MCF 10A (cell line): Measurements from ENCODE around the gene PKNOX2. TPM values are rescaled to one million over a fixed set of nuclear protein-coding genes. Genes with fewer than 3 reads are reported as not detected.

Experiments used
- BruUV-seq: library from RNA; stranded (reverse); fragments of 400-500 nt; replicated peaks from 2 replicates; lab custom pipeline; 2021; lab: Mats Ljungman, UMichigan
- CTCF ChIA-PET: fragments of 300-600 bp; sonication (Branson Sonifier 250); formaldehyde crosslinking; extraction: SDS; loops from one replicate; lab custom pipeline; 2021; ENCODE audit warnings: antibody characterized with exemption, inconsistent platforms; lab: Yijun Ruan, JAX
- POLR2A ChIA-PET: fragments of 300-600, 350-650 bp; sonication (Branson Sonifier 250); formaldehyde crosslinking; extraction: SDS; loops from one replicate; lab custom pipeline; 2020; ENCODE audit warnings: antibody characterized with exemption, inconsistent platforms; lab: Yijun Ruan, JAX
- DNase-seq: peaks from one replicate; pipeline ENCODE4 v3.0.0-alpha.2; 2018; ENCODE audit not compliant: unreplicated experiment
- H3K27ac Mint-ChIP-seq: one replicate; pipeline ENCODE4 v1.8.0; 2022; ENCODE audit warnings: mild to moderate bottlenecking, low read depth, mixed read lengths; ENCODE audit not compliant: unreplicated experiment
- H3K27me3 Mint-ChIP-seq: one replicate; pipeline ENCODE4 v1.8.0; 2022; ENCODE audit warnings: mixed read lengths; ENCODE audit not compliant: insufficient read depth, unreplicated experiment
- H3K36me3 Mint-ChIP-seq: one replicate; pipeline ENCODE4 v1.8.0; 2022; ENCODE audit warnings: mild to moderate bottlenecking, moderate library complexity, mixed read lengths; ENCODE audit not compliant: insufficient read depth, unreplicated experiment
- H3K4me1 Mint-ChIP-seq: one replicate; pipeline ENCODE4 v1.8.0; 2022; ENCODE audit warnings: mixed read lengths; ENCODE audit not compliant: insufficient read depth, unreplicated experiment
- H3K4me3 Mint-ChIP-seq: one replicate; pipeline ENCODE4 v1.8.0; 2022; ENCODE audit warnings: mild to moderate bottlenecking, moderate library complexity, mixed read lengths; ENCODE audit not compliant: unreplicated experiment
- H3K9me3 Mint-ChIP-seq: one replicate; pipeline ENCODE4 v1.8.0; 2022; ENCODE audit warnings: mixed read lengths; ENCODE audit not compliant: unreplicated experiment
- intact Hi-C: fragments of 100-400 bp; cut with micrococcal nuclease; formaldehyde crosslinking; loops from 2 replicates; pipeline ENCODE4 v1.14.1; 2022
- total RNA-seq: library from RNA; stranded (reverse); gene quantifications from 2 replicates; pipeline ENCODE4 v1.2.3, GENCODE V29; 2022
- TF ChIP-seq, protein P1 (sequence below): fragments of 200-600 bp; IDR thresholded peaks from one replicate; pipeline ENCODE4 v1.8.0; 2022; ENCODE audit warnings: antibody characterized with exemption, mild to moderate bottlenecking; ENCODE audit not compliant: unreplicated experiment

Gene PKNOX2
- total RNA-seq, 1 experiment from 2014 or later, result not detected

DNA sequence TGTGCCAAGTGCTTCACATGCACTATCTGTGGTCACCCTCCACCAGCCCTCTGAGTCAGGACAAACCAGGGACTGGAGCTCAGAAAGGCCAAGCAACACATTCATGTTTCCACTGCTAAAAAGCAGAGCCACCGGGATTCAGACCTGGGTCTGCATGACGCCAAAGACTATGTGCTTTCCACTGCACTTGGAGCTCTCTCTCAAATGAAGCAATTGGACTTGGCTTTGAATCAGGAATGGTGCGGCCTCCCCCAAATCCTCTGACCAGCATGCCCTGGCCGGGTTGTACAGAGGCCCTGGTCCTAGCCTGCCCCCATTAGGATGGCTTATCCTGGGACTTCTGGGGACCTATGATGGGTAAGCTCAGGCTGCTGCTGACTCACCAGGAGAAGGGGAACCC is 80.7 kb downstream of the PKNOX2 start:
- POLR2A ChIA-PET, result no interaction called here
- intact Hi-C loops, result no loop called here
- no peak overlapping the region for H3K27ac Mint-ChIP-seq
- DNase-seq, result no peak
- TF ChIP-seq, protein P1, sequence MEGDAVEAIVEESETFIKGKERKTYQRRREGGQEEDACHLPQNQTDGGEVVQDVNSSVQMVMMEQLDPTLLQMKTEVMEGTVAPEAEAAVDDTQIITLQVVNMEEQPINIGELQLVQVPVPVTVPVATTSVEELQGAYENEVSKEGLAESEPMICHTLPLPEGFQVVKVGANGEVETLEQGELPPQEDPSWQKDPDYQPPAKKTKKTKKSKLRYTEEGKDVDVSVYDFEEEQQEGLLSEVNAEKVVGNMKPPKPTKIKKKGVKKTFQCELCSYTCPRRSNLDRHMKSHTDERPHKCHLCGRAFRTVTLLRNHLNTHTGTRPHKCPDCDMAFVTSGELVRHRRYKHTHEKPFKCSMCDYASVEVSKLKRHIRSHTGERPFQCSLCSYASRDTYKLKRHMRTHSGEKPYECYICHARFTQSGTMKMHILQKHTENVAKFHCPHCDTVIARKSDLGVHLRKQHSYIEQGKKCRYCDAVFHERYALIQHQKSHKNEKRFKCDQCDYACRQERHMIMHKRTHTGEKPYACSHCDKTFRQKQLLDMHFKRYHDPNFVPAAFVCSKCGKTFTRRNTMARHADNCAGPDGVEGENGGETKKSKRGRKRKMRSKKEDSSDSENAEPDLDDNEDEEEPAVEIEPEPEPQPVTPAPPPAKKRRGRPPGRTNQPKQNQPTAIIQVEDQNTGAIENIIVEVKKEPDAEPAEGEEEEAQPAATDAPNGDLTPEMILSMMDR, result no peak
- BruUV-seq, result no TSS peak
- no peak overlapping the region for H3K4me3 Mint-ChIP-seq
- no peaks in the 10 kb centered on the region for H3K36me3 Mint-ChIP-seq
- CTCF ChIA-PET, result interaction anchor here (0.6 kb wide), 1 partner anchor 98 kb away, joined by 3 read pairs; no protein-coding TSS in a partner anchor
- no peaks in the 10 kb centered on the region for H3K4me1 Mint-ChIP-seq
- peaks cover 7% of the 10 kb centered on the region for H3K27me3 Mint-ChIP-seq
- H3K9me3 Mint-ChIP-seq, result no peaks in the 10 kb centered on the region

DNA sequence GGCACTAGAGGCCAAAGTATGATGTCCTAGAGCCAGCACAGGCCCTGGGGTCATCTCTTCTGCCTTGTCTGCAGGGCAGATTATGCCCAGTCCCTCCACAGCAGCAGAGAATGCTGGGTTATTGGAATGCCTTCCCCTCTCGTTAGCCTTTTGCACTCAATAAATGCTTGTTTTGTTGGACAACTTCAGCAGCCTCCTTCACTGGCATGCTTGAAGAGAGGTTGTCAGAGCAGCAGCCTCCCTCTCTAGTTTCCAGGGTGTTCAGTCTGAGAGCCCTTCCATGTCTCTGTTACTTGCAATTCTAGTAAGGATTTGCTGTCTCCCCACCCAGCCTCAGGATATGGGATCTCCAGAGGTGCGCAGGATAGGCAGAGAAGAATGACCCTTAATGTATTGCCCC is 82.9 kb downstream of the PKNOX2 start:
- no TSS peak for BruUV-seq
- CTCF ChIA-PET, result interaction anchor here (0.9 kb wide), 1 partner anchor 101 kb away, joined by 4 read pairs; no protein-coding TSS in a partner anchor
- no peaks in the 10 kb centered on the region for H3K9me3 Mint-ChIP-seq
- no peaks in the 10 kb centered on the region for H3K27me3 Mint-ChIP-seq
- POLR2A ChIA-PET, result no interaction called here
- no peak for DNase-seq
- TF ChIP-seq, protein P1, result no peak
- H3K36me3 Mint-ChIP-seq, result no peaks in the 10 kb centered on the region
- intact Hi-C loops, result no loop called here
- H3K27ac Mint-ChIP-seq, result no peak overlapping the region
- no peak overlapping the region for H3K4me3 Mint-ChIP-seq
- H3K4me1 Mint-ChIP-seq, result no peaks in the 10 kb centered on the region

DNA sequence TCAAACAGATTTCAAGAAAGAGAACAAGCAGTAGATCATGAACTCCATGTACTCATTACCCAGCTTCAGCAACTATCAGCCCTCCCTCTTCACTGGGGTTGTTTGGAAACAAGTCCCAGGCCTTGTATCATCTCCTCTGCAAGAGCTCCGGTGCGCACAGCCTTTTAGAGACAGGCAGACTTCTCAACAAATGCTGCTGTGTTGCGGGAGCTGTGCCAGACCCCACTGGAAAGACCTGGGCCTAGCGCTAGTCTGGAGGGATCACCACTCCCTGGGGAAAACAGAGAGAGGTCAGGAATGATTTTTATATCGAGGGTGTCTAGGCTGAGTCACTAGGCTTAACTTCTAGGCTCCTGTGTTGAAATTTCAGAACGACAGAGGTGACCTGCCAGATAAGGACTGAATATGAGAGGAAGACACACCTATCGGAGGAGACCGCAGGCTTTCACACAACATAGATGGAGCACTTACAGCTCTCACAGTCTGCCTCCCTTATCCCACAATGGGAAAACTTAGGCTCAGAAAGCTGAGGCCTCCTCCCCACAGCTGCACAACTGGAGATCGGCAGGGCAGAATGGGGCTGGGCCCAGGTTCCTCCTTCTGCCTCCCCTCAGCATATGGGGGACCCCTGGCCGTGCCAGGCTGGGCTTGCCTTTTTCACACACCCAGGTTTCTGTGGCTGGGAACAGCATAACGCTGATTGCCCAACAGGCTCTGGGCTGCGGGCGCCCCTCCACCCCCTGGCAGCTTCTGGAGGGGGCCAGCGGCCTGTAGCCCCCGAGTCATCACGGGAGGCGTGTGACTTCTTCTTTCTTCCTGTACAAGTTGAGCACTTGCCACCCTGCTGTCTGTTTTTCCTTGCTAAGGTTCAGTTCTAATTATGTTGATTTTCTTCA is 86.0 kb downstream of the PKNOX2 start:
- Mint-ChIP-seq H3K4me3 (no peak overlapping the region), H3K27me3 (no peaks in the 10 kb centered on the region), H3K36me3 (no peaks in the 10 kb centered on the region), H3K27ac (no peak overlapping the region), H3K4me1 (no peaks in the 10 kb centered on the region), H3K9me3 (no peaks in the 10 kb centered on the region)
- TF ChIP-seq, protein P1, result no peak
- ChIA-PET POLR2A (no interaction called here), CTCF (interaction anchor here (0.5 to 1.1 kb wide), 3 partner anchors 67 to 95 kb away, joined by 3 to 4 read pairs (median 3); no protein-coding TSS in a partner anchor)
- BruUV-seq, result no TSS peak
- no peak for DNase-seq
- intact Hi-C loops, result no loop called here

DNA sequence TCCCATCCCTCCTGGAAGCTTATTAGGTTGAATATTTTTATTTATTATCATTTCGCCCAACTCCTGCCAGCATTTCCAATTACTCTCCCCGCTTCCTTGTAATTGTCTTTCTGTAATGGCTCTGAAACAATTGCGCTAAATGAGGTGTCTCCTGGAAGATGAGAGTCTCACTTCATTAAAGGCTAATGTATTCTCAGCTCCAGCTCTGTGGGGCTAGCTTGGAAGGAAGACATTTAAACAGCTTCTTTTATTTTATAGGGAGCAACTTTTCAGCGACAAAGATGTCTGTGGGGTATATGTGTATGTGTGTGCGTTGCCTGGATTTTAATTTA is 86.6 kb downstream of the PKNOX2 start:
- Mint-ChIP-seq H3K27ac (no peak overlapping the region), H3K4me1 (no peaks in the 10 kb centered on the region), H3K9me3 (no peaks in the 10 kb centered on the region), H3K4me3 (no peak overlapping the region), H3K36me3 (no peaks in the 10 kb centered on the region), H3K27me3 (no peaks in the 10 kb centered on the region)
- DNase-seq, result no peak
- TF ChIP-seq, protein P1, result no peak
- intact Hi-C loops, result no loop called here
- BruUV-seq, result no TSS peak
- POLR2A ChIA-PET, result no interaction called here
- CTCF ChIA-PET, result interaction anchor here (0.5 to 1.1 kb wide), 6 partner anchors 15 to 95 kb away, joined by 3 to 4 read pairs (median 4); no protein-coding TSS in a partner anchor
